K562 (cell line): ENCODE data around the gene SAE1. TPM values are rescaled to one million over a fixed set of nuclear protein-coding genes. Genes with fewer than 3 reads are reported as not detected.
A peak's percentile ranks its signal among the peaks of the same experiment; 100 is the strongest.

Experiments used
- CBFA2T3 ChIP-seq: fragments of 450-650 bp; IDR thresholded peaks from 2 replicates; pipeline ENCODE4 v1.6.1; 2017
- ELK1 ChIP-seq: sonication (generic); formaldehyde crosslinking; IDR thresholded peaks from 2 replicates; pipeline ENCODE4 v1.8.1; 2022; ENCODE audit warnings: missing genetic modification reagents
- GATA2 ChIP-seq: sonication (generic); formaldehyde crosslinking; IDR thresholded peaks from 2 replicates; pipeline ENCODE4 v1.4.0; 2020; ENCODE audit warnings: mild to moderate bottlenecking, missing genetic modification reagents
- HCFC1 ChIP-seq: IDR thresholded peaks from 2 replicates; pipeline ENCODE4 v1.6.1; 2012; ENCODE audit warnings: low read depth, low read length, improper control_type of control experiment
- HDAC3 ChIP-seq: fragments of 450-650 bp; IDR thresholded peaks from 2 replicates; pipeline ENCODE4 v1.6.1; 2018; ENCODE audit warnings: borderline replicate concordance, mild to moderate bottlenecking, moderate library complexity; ENCODE audit not compliant: partially characterized antibody
- HNRNPUL1 ChIP-seq: fragments of 200-400 bp; formaldehyde crosslinking; IDR thresholded peaks from 2 replicates; pipeline ENCODE4 v1.6.1; 2017; ENCODE audit warnings: low read length
- KAT7 ChIP-seq: sonication (generic); formaldehyde crosslinking; IDR thresholded peaks from 2 replicates; pipeline ENCODE4 v1.8.0; 2022; ENCODE audit warnings: missing genetic modification reagents, mild to moderate bottlenecking, borderline replicate concordance
- KHSRP ChIP-seq: fragments of 450-650 bp; IDR thresholded peaks from 2 replicates; pipeline ENCODE4 v1.6.1; 2017
- NR3C1 ChIP-seq: sonication (generic); formaldehyde crosslinking; IDR thresholded peaks from 2 replicates; pipeline ENCODE4 v1.8.1; 2022; ENCODE audit warnings: missing genetic modification reagents
- NR4A1 ChIP-seq, 2 experiments: fragments of 250-450 bp in 1 of 2; fragments of 450-650 bp in 1 of 2; sonication (Bioruptor Pico) in 1 of 2; IDR thresholded peaks; 2 replicates each; pipeline versions ENCODE4 v1.4.0 to v1.6.1; 2016 to 2020; ENCODE audit warnings: mild to moderate bottlenecking in 2 of 2, missing compliant biosample characterization in 1 of 2, missing genetic modification characterization in 1 of 2, moderate library complexity in 1 of 2
- SAFB ChIP-seq: fragments of 200-400 bp; formaldehyde crosslinking; IDR thresholded peaks from 2 replicates; pipeline ENCODE4 v1.6.1; 2017; ENCODE audit warnings: low read depth, low read length, borderline replicate concordance
- SFPQ ChIP-seq: fragments of 200-400 bp; formaldehyde crosslinking; IDR thresholded peaks from 2 replicates; pipeline ENCODE4 v1.6.1; 2017; ENCODE audit warnings: mild to moderate bottlenecking, low read depth, low read length, moderate library complexity
- XRCC3 ChIP-seq: fragments of 450-650 bp; IDR thresholded peaks from 2 replicates; pipeline ENCODE4 v1.6.1; 2017; ENCODE audit warnings: mild to moderate bottlenecking, moderate library complexity
- ZNF174 ChIP-seq: fragments of 250-450 bp; sonication (Bioruptor Pico); IDR thresholded peaks from 2 replicates; pipeline ENCODE4 v1.4.0; 2020; ENCODE audit warnings: mild to moderate bottlenecking
- ZNF41 ChIP-seq: fragments of 250-450 bp; sonication (Bioruptor Pico); conservative IDR thresholded peaks from 2 replicates; pipeline ENCODE4 v1.4.0; 2020; ENCODE audit warnings: mild to moderate bottlenecking
- ZNF592 ChIP-seq: fragments of 450-650 bp; IDR thresholded peaks from 2 replicates; pipeline ENCODE4 v1.6.1; 2017; ENCODE audit warnings: antibody characterized with exemption, mild to moderate bottlenecking
- ZNF655 ChIP-seq: fragments of 250-450 bp; sonication (Bioruptor Pico); IDR thresholded peaks from 2 replicates; pipeline ENCODE4 v1.5.0; 2021
- polyA plus RNA-seq, 8 experiments: library from polyadenylated mRNA; depleted of rRNA in 4 of 8; stranded (reverse) in 5 of 8; unstranded in 3 of 8; fragments of >200 nt; fragmentation: Nextera tagmentation in 2 of 8; fragmentation: Illumina TruSeq in 1 of 8; extraction: Ambion mirVana in 2 of 8; extraction: Trizol in 1 of 8; gene quantifications; 2 replicates each; pipeline versions ENCODE4 v1.2.1 to v1.2.3, GENCODE V29; 2011 to 2014; ENCODE audit warnings: inconsistent platforms in 1 of 8, missing spikeins in 1 of 8
- total RNA-seq, 7 experiments: library from RNA; depleted of rRNA in 6 of 7; stranded (reverse); fragments of >200 nt in 6 of 7; fragmentation: Illumina TruSeq in 2 of 7; extraction: Trizol in 2 of 7; gene quantifications; 2 replicates each; pipeline versions ENCODE4 v1.2.1 to v1.2.3, GENCODE V29; 2011 to 2021; ENCODE audit warnings: low replicate concordance in 1 of 7
- TF ChIP-seq, protein P1 (sequence below): fragments of 250-450 bp; sonication (Bioruptor Pico); IDR thresholded peaks from 2 replicates; pipeline ENCODE4 v1.4.0; 2020

The SAE1 gene
- total and polyA plus RNA-seq, 9 of the 15 experiments (the other 6 are each of a cell fraction or from before 2014, with no cell fraction given): 82.8 to 299 (median 217) TPM

DNA sequence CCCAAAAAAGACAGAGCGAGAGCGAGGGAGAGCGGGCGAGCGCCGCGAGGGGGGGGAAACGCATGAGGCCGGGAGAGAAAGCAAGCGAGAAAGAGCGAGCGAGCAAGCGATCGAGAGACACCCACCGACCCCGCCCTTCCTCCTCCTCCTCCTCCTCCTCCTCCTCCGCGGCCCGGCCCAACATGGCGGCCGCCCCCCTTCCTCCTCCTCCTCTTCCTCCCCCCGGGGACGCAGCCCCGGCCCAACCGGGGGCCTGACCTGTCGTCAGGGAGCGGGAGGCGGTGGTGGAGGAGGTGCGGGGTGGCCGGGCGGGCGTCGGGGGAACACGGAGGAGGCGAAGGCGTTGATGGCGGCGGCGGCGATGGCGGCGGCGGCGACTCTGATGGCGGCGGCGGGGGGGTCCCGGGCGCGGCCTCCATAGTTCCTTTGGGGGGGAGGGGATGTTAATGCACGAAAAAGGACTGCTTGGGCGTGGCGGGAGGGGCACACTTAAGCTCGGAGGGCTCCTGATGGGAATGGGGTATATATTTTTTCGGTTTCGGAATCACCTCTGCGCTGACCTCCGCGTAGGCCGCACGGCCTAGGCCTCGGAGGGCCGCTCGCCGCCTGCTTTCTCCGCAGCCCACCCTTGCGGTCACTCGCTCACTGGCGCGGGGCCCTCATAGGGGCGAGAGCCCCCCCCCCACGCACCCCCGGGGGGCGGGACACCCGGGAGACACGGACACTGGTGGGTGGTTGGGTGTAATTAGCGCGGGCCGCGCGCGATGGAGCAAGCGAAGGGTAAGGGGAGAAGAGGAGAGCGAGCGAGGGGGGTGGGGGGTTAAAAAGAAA lies 18.3 kb upstream of the SAE1 start (continued):
- TF ChIP-seq SFPQ: no peak
- no peak for TF ChIP-seq NR3C1 (CRISPR knock-in tag)
- peak; percentile 47; the same call in 1 of the 2 replicates for TF ChIP-seq ZNF592
- TF ChIP-seq XRCC3: no peak
- TF ChIP-seq ZNF41 (CRISPR knock-in tag): peak; percentile 46; the same call in 1 of the 2 replicates
- TF ChIP-seq HNRNPUL1: no peak
- TF ChIP-seq NR4A1 (CRISPR knock-in tag; IDR thresholded peaks at IDR 0.05): no peak
- 0 out of 2 replicates have a peak, but pooled peaks have one; percentile 60 for TF ChIP-seq NR4A1 (tag; IDR thresholded peaks at IDR 0.05)
- no peak for TF ChIP-seq CBFA2T3
- TF ChIP-seq, protein P1, sequence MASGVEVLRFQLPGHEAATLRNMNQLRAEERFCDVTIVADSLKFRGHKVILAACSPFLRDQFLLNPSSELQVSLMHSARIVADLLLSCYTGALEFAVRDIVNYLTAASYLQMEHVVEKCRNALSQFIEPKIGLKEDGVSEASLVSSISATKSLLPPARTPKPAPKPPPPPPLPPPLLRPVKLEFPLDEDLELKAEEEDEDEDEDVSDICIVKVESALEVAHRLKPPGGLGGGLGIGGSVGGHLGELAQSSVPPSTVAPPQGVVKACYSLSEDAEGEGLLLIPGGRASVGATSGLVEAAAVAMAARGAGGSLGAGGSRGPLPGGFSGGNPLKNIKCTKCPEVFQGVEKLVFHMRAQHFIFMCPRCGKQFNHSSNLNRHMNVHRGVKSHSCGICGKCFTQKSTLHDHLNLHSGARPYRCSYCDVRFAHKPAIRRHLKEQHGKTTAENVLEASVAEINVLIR: 0 out of 2 replicates have a peak, but pooled peaks have one; percentile 13
- TF ChIP-seq ELK1 (CRISPR knock-in tag): no peak
- TF ChIP-seq KHSRP: no peak
- no peak for TF ChIP-seq ZNF174 (CRISPR knock-in tag)
- no peak for TF ChIP-seq GATA2 (CRISPR knock-in tag)
- peak; percentile 99 for TF ChIP-seq SAFB
- TF ChIP-seq HDAC3: no peak
- no peak for TF ChIP-seq HCFC1
- TF ChIP-seq ZNF655 (CRISPR knock-in tag): no peak
- no peak; the same call in 1 of the 2 replicates for TF ChIP-seq KAT7 (CRISPR knock-in tag)
